Measurements from ENCODE around the gene NT5DC3. TPM values are rescaled to one million over a fixed set of nuclear protein-coding genes. Genes with fewer than 3 reads are reported as not detected.

Gene NT5DC3
- total RNA-seq, 1 donor from 2014 or later = 4.2 TPM

DNA sequence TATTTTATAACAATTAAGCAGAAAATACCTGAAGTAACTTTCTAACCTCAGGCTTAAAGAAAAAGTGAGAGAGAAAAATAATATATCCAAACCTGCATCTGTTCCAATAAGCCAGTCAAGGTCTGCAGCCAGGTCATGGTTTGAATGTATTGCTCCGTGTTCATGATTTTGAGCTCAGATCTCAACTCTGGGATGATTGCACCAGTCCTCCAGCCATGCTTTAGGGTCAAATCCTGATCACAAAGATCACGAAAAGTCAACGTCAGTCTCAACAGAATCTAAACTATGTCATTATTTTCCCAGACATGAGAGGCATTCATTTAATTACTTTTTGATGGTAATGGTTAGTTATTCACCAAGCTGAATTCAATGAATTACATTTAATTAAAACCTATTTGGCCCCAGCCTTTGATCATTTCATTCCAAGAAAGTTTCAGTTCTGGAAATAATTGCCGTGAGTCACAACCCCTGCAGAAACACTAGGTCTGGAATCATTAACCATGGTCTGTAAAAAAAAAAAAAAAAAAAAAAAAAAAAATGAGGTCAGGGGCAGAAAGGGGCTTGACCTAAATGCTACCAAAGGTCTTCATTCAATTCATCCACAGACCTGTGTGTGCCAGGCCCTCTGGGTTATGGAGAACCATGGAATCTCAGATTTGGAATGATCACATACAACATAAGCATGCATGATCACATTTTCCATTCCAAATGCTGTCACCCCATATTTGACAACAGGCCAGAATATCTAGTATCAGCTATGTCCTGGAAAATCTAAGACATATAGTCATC lies 55.6 kb downstream of the NT5DC3 start:
- no peak for DNase-seq (ENCODE audit: low read depth, low spot score)

DNA sequence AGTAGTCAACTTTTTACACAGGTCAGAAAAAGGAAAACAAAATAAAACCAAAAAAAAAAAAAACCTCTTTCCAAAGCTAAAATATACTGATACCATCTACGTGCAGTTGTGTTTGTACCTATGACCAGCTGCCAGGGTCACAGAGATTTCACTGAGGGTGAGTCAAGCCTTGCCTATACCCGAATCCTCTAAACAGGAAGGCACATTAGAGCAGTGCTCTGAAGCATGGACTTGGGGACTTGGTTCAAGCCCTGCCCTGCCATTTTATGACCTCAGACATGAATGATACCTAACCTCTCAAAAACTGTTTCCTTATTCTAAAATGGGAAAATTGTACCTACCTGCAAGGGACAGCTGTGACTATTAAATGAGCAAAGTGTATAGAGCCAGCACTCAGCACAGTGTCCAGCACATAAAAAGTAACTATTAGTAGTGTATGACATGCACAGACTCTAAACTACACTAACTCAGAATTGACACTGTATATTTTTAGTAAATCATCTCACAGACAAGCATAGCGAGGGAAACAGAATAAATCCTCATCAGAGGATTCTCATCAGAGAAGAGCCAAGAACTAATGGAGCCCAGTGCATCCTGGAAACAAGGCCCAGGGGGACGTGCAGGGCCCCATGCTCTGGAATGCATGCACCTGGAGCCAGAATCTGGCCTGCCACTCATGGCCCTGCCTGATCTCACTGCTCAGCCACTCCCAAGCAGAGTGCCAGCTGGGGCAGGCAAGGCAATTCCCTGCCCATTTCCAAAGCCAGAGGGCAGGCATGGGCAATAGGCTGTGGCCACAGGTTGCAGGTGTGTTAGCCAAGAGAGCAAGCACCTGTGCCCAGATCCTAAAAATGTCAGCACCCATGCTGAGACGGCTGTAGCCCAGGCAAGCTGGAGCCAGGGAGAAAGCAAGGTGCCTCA lies 57.0 kb downstream of the NT5DC3 start:
- no peak for DNase-seq (ENCODE audit: low read depth, low spot score)

DNA sequence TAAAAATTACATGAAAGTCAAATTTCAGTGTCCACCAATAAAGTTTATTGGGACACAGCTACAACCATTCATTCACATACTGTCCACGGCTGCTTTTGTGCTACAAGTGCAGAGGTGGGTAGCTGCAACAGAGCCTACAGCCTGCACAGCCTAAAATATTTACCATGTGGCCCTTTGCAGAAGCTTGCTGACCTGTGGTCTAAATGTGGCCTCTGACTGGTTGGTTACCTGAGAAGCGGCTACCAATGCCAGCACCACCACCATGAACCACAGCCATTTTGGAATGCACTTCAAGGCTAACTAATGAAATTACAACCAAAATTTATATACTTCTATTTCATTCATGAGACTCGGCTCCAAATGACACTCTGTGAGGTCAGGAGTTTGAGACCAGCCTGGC lies 58.6 kb downstream of the NT5DC3 start:
- DNase-seq (ENCODE audit: low read depth, low spot score) = no peak

DNA sequence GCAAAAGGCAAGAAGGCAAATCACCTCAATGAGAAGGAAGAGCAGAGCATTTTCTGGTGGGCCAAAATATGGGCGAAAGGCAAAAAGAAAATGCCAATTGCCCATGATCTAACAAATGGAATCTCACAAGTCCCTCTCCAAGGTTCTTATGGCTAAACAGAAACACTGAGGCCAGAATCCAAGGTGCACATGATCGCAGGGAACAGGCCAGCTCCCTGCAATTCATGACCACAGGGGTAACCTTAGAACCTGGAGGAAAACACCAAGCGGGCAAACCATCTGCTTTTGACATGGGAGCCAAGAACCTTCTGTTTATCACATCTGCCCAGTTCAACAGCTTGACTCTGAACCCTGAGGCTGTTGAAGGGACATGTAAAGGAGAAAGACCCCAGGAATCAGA lies 60.0 kb downstream of the NT5DC3 start:
- DNase-seq (ENCODE audit: low read depth, low spot score) = no peak

DNA sequence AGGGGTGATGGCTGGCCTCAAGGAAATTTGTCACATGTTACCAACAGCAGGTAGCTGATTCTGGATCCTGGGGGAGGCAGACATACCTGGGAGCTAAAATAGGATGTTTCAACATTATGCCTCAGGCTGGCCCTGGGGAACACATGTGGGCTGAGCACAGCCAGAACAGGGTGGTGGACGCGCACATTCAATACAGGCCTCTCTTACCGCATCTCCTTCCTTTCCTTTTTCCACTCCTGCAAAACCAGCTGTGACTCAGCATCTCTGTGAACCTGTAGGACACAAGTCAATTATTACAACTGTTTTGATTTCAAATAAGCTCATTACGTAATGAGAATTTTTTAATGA lies 61.0 kb downstream of the NT5DC3 start:
- DNase-seq (ENCODE audit: low read depth, low spot score) = no peak

DNA sequence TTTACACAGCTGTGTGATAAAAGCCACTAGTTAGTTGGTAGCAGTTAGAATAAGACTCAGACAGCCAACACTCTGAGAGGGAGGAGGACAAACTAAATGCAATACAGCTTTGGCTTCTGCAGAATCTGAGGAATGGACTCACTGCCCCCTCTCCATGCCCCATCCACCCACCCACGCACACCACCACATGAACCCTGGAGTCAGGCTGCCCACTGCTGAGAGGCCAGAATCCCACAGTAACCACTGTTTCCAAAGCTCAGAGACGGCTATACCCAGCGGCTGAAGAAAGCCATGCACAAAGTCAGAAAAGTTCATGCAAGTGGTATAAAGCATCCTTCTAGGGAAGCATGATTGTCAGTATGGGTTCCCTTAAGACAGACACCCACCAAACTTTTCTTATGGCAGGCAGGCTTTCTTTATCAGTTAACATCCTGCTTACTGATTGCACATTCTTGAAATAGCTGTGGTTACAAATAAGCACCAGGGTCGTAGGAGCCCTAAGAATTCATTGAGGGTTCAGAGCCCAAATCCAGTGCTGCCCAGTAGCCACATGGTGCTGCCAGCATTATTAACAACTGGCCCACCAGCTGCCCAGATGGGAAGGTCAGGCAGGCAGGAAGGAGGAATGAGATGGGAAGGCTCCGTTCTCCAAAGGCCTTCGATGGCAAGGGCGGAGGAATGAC lies 61.5 kb downstream of the NT5DC3 start:
- no peak for DNase-seq (ENCODE audit: low read depth, low spot score)

DNA sequence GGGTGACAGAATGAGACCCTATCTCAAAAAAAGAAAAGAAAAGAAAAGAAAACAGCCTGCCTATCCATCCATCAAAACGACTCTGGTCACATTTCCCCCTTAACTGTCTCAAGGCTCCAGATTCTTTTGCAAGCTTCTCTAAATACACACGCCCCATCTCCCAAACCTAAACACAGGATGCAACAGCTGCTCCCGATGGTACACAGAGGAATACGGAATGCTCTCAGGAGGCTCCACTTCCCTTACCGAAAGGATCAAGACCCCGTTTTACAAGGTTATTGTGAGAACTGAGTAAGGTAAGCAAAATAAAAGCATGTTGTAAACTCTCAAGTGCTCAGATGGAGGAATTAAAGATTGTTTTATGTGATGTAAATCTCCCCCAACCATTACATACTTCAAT lies 62.3 kb downstream of the NT5DC3 start:
- no peak for DNase-seq (ENCODE audit: low read depth, low spot score)

DNA sequence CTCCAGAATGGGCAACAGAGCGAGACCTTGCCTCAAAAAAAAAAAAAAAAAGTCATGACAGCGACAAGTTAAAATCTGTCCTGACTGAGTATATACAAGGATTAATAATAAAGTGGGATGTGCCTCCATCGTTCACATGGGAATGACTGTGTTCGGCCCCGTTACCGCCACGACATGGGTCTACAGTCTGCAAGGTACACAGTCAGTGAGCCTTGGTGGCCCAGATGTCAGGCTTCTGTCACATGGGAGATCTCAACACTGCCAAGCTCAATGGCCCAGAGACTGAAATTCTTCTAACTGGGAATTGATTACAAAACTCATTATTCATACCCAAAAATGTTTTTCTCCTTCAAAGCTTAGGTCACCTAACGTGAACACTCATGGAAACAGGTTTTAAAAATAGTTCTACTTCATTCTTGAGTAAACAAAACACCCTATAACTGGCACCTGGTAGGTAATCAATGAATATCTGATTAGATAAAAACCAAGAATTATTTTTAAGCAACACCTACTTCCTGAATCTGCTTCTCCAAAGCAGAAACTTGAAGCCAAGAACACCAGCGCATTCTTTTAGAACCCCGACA lies 66.0 kb downstream of the NT5DC3 start:
- DNase-seq (ENCODE audit: low read depth, low spot score) = no peak

DNA sequence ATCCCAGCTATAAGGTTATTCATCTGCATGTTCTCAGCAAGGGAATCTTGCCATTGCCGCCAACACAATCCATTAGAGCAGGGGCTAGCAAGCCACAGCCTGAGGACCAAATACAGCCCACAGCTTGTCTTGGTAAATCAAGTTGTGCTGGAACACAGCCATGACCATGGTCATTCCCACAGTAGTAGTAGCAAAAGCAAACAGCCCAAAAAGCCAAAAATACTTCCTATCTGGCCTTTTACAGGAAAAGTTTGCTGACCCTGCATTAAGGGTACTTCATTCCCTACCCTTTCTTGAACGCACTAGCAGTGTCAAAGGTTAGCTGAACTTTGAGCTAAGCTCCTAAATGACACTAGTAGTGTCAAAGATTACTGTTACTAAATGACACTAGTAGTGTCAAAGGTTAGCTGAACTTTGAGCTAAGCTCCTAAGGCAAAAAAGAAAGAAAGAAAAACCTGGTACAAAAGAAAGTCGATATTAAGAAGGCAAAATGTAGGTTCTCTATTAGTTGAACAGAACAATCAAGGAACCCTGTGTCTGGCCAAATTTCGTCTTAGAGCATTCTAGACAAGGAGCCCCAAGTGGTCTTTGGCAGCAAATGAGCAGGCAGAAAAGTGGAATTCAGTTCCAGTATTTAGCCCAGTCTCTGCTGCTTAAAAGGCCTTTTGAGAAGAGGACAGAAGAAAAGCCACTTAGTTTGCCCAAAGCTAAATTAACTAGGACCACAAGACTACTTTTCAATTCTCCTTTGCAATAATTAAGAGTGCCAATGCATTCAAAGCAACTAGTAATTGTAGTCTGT lies 67.7 kb downstream of the NT5DC3 start:
- DNase-seq (ENCODE audit: low read depth, low spot score) = no peak

DNA sequence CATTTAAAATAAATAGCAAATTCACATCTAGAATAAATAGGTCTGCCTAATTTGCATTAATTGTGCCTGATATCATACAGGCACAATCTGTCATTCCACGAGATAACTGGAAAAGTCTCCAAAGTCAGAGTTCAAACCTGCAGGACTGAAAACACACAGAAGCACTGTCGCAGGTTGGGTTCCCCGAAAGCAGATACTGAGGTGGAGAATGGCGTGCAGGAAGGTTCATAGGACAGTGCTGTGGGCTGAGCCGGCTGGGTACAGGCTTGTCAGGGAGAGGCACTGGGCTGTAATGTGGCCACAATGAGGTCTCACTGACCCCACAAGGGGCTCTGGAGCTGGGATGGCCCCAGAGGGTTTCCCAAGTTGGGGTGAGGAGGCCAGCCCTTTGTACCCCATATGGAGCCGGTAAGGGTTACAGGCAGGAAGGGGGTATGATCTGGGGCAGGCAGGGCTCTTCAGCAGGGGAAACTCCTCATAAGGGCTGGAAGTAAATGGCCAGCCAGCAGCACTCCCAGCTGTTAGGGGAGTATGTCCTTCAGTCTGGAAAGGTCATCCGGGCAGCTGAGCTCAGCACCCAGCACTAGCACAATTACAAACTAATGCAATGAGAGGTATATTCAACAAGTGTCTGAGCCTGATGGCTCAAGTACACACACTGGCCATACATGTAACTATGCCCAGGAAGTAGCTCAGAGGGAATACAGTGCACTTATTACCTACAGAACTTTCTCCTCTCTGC lies 68.5 kb downstream of the NT5DC3 start:
- DNase-seq (ENCODE audit: low read depth, low spot score) = no peak

DNA sequence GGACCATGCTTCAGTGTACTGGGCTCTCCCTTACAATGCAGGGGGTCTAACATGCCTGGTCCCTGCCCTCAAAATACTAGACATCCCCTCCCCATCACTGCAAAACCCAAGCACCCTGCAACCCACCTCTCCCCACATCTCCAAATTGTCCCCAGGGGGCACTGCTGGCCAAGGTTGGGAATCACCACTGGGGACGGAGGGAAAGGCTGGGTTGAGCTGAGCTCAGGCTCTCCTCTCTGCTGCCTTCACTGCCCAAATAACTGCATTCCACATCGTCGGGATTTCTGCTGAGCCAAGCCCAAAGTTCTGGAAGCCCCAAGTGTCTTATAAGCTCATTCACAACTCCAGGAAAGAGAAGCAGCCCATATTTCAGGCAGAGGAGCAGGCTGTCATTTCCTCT lies 69.6 kb downstream of the NT5DC3 start:
- no peak for DNase-seq (ENCODE audit: low read depth, low spot score)

DNA sequence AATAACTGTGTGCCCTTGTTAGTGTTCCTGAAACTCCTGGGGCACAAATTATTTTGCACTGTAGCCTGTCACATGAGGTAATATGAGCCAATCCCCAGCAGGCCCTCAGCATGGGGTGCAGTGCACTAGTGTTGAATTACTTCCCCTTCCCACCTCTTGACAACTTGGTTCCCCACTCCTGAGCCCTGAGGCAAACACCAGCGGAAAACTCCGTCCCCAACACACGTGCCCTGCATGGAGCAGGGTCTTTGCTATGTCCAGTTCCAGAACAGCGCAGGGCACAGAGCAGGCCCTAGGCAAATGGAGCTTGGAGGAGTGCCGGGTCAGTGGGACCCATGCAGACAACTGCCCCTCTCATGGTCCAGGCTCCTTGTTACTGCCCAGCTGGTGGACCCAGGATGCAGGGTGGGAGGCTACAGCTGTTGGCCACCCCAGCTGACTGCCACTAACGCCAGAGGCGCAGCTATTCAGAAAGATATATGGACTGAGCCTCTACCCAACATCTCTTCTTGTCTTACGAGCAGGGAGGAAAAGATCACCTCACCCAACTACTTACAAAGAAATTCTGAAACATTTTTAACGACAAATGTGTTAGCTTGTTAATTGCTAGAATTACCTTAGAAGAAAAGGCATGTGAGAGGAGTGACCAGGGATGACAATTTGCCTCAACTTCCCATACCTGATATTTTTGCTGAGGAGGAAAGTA lies 71.6 kb downstream of the NT5DC3 start:
- no peak for DNase-seq (ENCODE audit: low read depth, low spot score)

DNA sequence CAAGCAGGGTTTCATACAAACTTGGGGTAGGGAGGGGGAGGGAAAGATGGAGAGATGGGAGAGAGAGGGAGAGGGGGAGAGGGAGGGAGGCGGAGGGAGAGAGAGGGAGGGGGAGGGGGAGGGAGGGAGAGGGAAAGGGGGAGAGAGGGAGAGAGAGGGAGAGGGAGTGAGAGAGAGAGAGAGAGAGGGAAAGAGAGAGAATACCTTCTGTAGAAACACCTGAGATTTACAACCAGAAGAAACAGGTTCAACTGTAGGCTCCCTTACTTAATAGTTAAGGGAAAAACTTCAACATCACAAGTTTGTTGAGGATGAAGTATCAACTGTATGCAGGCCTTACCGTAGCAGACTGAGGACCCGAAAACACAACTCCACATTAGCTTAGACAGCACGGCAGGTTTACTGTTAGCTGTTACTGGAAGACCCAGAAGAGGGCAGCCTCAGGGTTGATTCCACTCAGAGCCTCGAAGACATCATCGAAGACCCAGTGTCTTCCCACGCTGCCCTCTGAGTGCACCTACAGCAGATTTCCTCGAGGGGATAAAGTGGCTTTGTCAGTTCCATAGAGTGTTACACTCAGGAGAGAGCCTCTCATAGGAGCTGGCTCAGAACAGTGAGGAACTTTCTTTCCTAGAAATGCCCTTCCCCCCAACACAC lies 72.4 kb downstream of the NT5DC3 start:
- no peak for DNase-seq (ENCODE audit: low read depth, low spot score)

DNA sequence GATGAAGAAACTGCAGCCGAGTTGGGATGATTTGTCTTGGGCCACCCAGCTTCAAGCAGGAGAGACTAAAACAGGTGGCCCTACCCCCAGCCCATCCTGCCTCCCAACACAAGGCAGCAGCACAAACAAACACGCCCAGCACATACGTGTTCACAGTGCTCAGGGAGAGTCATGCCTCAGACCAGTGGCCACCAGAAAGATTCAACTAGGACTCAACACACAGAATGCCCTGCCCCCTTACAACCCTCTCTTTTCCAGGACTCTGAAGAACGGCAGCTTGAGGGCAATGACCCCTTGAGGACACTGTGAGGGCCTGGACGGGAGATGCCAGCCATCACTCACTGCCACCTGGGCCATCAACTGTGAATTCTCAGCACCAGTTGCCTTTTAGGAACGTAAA lies 75.0 kb downstream of the NT5DC3 start:
- DNase-seq (ENCODE audit: low read depth, low spot score) = no peak

DNA sequence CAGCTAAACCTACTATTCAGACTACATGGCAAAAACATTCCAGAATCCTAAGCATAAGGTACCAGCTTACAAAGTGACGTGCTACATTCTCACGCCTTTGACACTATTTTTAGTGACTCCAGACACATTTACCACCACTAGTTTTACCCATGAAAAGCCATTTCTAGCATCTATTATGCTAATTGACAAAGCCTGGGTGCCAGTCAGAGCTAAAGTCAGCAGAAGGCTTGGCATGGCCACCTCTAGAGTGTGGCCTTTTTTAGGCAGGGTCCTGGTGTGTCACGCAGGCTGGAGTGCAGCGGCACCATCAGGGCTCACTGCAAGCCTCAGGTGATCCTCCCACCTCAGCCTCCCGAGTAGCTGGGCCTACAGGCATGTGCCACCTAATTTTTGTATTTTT lies 75.7 kb downstream of the NT5DC3 start:
- DNase-seq (ENCODE audit: low read depth, low spot score) = no peak

DNA sequence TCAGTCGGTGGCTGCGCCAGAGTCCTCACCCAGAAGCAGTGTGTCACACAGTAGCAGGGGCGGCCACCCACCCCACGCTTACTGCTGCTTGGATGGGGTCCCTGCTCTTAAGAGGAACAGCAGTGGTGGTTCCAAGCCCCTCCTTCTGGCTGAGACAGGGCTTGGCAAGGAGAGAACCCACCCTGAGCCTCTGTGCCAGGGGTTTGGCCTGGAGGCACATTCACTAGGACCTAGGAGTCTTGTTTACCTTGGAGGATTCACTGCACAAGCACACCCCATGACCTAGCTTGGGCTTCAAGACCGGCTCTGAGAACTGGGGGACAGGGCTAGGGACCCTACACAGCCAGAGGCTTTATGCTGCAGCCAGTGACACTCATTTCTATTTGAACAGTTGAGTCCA lies 78.6 kb downstream of the NT5DC3 start:
- no peak for DNase-seq (ENCODE audit: low read depth, low spot score)

DNA sequence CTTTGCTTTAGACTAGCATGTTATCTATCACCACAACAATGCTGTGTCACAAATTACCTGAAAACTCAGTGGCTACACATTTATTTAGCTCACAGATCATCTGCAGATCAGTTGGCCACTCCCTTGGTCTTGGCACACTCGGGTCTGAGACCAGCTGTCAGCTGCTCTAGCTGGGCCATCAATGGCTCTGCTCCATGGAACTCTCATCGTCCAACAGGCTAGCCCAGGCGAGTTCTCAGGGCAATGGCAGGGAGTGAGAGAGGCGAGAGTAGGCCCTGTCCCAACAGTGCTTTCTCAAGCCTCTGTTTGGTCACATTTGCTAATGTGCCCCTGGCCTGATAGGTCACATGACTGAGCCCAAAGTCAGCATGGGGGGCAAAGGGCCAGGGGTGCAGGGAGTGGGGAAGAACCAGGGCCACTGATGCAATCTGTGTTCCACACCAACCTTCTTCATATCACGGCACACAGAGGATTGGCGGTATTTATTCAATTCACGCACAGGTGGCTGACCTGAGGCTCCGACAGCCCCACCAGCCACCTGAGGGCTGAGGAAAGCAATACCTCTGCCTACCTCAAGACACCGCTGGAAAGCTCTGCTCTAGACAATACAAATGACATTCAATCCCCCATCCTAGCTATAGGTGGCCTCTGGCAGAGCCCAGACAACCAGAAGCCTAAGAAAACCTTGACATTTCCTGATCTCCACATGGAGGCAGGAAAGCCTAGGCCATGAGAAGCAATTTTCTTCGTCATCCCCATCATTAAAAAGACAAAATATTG lies 82.5 kb downstream of the NT5DC3 start:
- no peak for DNase-seq (ENCODE audit: low read depth, low spot score)

DNA sequence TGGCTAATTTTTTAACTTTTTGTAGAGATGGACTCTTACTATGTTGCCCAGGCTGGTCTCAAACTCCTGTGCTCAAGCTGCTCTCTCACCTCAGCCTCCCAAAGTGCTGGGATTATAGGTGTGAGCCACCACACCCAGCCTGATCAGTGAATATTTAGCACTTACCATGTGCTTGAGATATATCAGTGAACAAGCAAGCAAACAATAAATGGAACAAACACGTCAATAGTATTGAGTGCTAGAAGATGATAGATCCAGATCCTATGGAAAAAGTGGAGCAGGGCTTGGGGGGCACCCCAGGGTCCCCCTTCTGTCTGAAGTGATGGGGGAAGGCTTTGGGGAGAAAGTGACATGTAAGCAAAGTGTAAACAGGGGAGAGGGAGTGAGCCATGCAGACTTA lies 83.8 kb downstream of the NT5DC3 start:
- no peak for DNase-seq (ENCODE audit: low read depth, low spot score)
